ENCODE measurements around the gene SIRPB2. TPM values are rescaled to one million over a fixed set of nuclear protein-coding genes. Genes with fewer than 3 reads are reported as not detected.

SIRPB2 gene
- total RNA-seq, 1 donor, result not detected

GRCh38 chr20:1443085-1443484, 48.1 kb downstream of the SIRPB2 start:
- TF ChIP-seq CTCF (IDR thresholded peaks at IDR 0.05; ENCODE audit: insufficient read depth, low read depth, low read length), result no peak
- DNase-seq (ENCODE audit: low read depth), result no peak
- H3K4me3 ChIP-seq (ENCODE audit: low read depth, low read length), result no peak overlapping the region

DNA sequence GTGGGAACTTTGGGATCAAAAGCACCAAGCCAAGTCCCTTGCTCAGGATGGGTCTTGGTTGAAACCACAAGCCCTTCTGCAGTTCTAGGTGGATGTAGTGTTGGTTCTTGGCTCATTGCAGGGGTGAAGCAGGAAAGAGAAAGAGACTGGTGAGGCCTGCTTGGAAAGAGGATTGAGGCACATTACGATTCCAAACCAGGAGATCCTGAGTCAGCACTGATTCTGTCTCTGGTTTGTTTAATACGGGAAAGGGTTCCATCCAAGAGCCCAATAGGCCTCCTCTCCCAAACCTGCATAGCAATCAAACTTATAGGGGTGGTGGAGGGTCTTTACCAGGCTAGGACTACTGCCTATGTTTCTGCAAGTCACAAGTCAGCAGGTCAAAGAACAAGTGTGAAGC, 48.9 kb downstream of the SIRPB2 start:
- H3K4me3 ChIP-seq (ENCODE audit: low read depth, low read length), result no peak overlapping the region
- DNase-seq (ENCODE audit: low read depth), result no peak
- TF ChIP-seq CTCF (IDR thresholded peaks at IDR 0.05; ENCODE audit: insufficient read depth, low read depth, low read length), result no peak

- H3K4me3 ChIP-seq (ENCODE audit: low read depth, low read length), result no peak overlapping the region
- DNase-seq (ENCODE audit: low read depth), result no peak
- no peak for TF ChIP-seq CTCF (IDR thresholded peaks at IDR 0.05; ENCODE audit: insufficient read depth, low read depth, low read length)
Observed at GRCh38 chr20:1441133-1441532, 50.1 kb downstream of the SIRPB2 start.

DNA sequence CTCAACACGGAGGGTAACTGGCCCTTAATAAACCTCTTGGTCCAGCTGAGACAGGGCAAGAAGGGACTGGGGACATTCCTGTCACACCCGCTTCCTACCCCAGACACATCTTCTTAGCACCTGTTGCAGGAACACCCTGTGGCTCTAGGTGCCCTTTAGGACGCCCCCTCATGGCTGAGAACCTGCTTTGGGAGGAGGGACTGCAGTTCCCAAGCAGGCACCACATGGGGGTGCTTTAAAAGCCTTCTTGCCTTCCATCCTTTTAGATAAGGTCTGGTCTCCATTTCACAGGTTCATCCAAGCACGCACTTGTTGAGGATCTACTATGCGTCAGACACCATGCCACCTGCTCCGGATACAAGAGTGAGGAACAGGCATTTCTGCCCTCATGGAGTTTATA, 51.2 kb downstream of the SIRPB2 start:
- TF ChIP-seq CTCF (IDR thresholded peaks at IDR 0.05; ENCODE audit: insufficient read depth, low read depth, low read length), result peak; percentile 51
- H3K4me3 ChIP-seq (ENCODE audit: low read depth, low read length), result no peak overlapping the region
- DNase-seq (ENCODE audit: low read depth), result no peak

GRCh38 chr20:1438361-1438760, 52.9 kb downstream of the SIRPB2 start:
- DNase-seq (ENCODE audit: low read depth), result no peak
- no peak overlapping the region for H3K4me3 ChIP-seq (ENCODE audit: low read depth, low read length)
- no peak for TF ChIP-seq CTCF (IDR thresholded peaks at IDR 0.05; ENCODE audit: insufficient read depth, low read depth, low read length)

DNA sequence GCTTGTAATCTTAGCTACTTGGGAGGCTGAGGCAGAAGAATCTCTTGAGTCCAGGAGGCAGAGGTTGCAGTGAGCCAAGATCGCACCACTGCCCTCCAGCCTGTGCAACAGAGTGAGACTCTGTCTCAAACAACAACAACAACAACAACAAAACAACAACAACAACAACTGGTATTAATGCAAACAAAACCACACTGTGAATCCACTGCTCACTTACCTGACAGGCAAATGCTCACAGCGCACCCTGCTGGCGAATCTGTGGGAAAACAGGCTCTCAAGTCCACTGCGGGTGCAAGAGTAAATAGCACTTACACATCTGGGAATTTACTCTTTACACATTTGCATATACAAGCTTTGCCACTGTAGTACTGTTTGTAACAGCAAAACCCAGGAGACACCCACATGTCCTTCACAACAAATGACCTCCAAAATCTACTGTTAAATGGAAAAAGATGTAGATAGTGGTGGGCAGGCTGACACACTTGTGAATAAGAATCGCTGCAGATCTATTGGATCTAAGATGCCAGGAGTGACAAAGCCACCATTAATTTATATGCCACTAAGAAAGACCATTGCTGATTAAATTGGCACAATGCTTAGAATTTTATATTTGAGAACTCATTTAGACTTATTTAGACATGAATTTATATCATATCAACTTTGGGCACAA, 53.9 kb downstream of the SIRPB2 start:
- H3K4me3 ChIP-seq (ENCODE audit: low read depth, low read length), result no peak overlapping the region
- peak; percentile 90 for TF ChIP-seq CTCF (IDR thresholded peaks at IDR 0.05; ENCODE audit: insufficient read depth, low read depth, low read length)
- peak; percentile 89 for DNase-seq (ENCODE audit: low read depth)

- H3K4me3 ChIP-seq (ENCODE audit: low read depth, low read length), result no peak overlapping the region
- TF ChIP-seq CTCF (IDR thresholded peaks at IDR 0.05; ENCODE audit: insufficient read depth, low read depth, low read length), result no peak
- no peak for DNase-seq (ENCODE audit: low read depth)
Observed at GRCh38 chr20:1436263-1436662, 55.0 kb downstream of the SIRPB2 start.

Data from fibroblast of villous mesenchyme (primary cell).